GM21786 (cell line): Measurements from ENCODE around the gene MRGPRD.

Experiments used
- ATAC-seq: cut with Tn5 transposase; IDR thresholded peaks from one replicate; pipeline ENCODE4 v1.9.1; 2021; ENCODE audit not compliant: unreplicated experiment

Gene MRGPRD

DNA sequence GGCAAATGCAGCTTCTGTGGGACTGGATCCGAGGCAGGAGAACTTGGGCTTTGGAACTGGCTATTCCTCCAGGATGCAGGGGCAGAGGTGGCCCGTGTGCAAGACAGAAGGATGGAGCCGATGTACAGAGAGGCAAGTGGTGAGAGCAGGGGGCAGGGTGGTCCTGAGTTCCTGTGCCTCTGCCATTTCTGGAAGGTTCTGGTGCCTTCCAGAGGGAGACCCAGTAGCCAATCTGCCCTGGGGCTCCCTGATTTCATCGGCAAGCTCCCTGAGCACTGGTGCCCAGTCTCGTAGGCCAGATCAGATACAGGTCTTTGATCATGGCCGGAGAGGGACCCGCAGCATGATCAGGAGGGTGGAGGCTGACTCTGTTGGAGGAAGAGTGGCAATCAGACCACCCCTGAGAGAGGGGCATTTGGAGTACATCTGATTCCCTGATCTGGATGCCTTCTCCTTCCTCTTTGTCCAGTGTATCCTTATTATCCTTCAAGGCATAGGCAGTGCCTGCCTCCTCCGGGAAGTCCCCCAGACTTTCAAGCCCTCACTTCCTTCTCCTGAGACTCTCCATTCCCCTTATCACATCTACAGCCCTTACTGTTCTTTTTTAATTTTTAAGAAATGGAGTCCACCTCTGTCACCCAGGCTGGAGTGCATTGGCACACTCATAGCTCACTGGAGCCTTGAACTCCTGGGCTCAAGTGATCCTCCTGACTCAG is 9.7 kb downstream of the MRGPRD start:
- ATAC-seq: no peak

DNA sequence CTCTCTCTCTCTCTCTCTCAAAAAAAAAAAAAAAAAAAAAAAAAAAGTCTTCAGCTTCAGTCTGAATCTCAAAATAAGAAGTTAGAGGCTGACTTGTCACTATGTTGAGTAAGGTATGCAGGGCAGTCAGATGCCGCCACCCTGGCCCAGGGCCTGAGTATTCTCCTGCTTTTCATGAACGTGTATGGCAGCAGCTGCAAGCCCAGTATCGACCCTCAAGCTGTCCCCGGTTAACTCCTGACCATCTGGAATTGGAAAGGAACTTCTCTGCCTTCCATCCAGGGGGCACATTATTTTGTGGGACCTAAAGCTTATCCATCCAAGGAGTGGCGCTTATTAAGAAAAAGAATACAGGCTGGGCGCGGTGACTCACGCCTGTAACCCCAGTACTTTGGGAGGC is 11.4 kb downstream of the MRGPRD start:
- ATAC-seq: no peak

DNA sequence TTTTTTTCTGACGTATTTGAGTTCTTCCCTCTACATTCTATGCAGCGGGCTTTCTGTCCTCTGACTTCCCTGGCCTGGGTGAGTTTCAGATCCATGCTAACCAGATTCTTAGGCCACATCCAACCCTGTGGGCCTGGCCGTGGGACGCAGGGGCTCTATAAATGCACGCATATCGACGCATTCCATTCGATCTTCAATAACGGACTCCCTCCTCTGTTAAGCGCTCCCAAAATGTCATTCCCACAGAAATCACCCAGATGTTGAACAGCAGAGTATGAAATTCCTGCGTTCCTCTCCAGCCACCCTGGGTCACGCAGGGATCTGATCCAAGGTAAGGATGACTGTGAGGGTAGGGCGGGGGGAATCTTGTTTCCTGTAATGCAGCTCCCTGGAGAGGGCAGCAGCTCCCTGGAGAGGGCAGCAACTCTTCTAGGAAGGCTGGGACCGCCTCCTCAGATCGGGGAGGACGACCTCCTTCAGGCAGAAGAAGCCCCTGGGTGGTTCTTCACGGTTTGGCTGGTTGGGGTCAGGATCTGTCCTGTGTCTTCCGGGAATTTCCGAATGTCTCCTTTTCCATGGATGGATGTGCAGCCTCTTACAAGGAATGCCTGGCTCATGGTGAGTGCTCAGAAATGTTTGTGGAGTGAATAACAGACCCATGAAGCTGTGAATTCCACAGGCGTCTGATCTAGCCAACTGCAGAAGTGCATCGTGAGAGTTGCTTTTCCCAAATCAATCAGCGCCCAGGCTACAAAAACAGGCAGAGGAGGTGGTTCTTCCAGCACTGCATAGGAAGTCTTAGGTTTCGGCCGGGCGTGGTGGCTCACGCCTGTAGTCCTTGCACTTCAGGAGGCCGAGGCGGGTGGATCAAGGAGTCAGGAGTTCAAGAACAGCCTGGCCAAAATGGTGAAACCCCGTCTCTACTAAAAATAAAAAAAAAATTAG is 12.2 kb downstream of the MRGPRD start:
- no peak for ATAC-seq

DNA sequence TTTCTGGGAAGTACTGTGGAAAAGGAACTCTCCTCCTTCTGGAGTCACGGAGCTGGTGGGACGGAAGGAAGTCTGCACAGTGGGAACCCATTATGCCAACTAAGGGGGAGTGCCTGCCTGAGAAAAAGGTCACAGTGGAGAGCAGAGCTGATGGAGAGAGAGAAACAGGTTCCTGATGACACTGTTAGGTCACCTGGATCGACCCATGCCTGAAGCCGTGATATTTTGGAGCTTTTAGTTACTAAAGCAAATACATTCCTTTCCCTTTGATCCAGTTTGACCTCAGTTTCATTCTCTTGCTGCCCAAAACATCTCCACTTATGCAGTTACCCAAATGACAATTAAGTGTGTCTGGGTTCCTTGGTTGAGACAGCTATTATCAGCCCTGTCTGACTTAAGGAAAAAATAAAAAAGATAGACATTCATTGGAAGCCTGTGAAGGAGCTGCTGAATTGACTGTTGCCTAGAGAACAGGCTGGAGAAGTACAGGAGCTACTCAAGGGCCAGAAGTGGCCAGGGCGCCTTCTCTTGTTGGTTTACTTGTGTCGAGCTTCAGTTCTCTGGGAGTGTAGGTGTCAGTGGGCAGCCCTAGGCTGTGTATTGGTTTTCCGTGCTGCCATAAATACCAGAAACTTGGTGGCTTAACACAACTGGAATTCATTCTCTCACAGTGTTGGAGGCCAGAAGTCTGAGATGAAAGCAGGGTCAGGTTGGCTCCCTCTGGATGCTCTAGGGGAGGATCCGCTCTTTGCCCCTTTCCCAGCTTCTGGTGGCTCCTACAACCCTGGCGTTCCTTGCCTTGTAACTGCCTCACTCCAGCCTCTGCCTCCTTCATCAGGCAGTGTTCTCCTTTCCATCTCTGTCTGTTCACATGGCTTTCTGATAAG is 13.6 kb downstream of the MRGPRD start:
- ATAC-seq: no peak

DNA sequence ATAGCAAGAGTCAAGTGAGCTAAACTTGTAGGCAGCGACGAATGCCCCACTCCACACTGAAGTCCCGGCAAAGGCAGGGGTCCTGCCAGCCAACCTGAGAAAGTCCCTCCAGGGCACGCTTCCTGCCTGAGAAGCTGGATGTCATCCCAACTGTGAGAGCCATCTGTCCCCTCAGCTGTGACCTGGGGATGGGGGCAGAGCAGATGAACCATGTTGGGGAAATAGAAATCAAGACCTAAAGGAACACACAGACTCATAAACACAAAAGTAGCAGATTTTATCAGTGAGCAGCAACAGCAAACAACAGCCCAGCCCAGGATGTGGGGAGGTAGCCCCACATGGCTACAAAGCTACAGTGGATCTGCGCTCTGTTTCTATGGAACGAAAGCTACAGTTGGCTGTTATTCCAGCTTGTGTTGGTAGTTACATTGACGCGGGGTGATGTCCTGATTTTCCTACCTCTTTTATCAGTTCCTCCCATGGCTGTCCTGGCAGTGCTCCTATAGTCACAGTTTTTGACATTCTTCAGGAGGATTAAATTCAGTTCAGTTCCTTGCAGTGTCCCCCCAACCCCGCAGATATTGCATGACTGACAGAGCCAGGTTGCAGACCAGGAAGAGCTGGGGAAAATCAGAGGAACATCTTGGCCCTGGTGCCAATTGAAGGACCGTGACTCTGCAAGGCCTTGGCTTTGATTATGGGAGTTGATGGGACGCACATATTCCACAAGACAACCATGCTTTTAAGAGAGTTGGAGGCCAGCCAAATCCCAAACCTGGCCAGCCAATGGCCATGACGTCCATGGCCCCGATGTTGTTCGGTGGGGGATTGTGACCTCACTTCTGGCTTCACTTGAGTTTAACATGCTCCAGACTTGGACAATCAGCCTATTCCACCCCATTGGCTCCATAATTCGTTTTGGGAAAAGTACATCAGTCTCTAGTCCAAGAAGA is 14.6 kb downstream of the MRGPRD start:
- no peak for ATAC-seq

DNA sequence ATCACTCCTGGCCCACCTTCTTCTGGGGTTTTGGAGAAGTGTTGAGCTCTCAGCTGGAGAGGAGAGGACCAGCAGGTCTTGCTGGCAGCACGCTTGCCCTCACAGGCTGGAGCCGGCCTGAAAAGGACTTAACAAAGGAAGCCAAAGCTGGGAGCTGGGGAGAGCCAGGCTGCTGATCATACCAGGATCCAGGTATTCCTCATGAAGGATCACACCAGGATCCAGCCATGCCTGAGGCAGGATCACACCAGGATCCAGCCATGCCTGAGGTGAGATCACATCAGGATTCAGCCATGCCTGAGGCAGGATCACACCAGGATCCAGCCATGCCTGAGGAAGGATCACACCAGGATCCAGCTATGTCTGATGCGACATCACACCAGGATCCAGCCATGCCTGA is 17.0 kb downstream of the MRGPRD start:
- ATAC-seq: no peak

DNA sequence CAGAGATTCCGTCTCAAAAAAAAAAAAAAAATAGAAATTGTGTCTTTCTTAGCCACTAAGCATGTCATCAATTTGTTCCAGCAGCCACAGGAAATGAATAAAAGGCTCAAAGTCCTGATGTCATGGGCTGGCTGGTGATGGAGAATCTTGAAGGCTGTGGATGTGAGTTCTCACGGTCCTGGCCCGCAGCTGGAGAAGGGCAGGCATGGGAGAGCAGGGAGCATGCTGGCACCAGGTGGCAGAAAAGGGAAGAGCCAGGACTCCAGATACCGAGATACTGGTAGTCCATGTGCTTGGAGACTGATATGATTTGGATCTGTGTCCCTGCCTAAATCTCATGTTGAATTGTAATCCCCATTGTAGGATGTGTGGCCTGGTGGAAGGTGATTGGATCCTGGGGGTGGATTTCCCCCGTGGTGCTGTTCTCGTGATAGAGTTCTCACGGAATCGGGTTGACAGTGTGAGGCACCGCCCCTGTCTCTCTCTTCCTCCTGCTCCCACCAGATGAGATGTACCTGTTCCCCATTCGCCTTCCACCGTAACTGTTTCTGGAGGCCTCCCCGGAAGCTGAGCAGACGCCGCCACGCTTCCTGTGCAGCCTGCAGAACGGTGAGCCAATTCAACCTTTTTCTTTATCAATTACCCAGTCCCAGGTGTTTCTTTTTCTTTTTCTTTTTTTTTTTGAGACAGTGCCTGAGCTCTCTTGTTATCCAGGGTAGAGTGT is 18.1 kb downstream of the MRGPRD start:
- no peak for ATAC-seq

DNA sequence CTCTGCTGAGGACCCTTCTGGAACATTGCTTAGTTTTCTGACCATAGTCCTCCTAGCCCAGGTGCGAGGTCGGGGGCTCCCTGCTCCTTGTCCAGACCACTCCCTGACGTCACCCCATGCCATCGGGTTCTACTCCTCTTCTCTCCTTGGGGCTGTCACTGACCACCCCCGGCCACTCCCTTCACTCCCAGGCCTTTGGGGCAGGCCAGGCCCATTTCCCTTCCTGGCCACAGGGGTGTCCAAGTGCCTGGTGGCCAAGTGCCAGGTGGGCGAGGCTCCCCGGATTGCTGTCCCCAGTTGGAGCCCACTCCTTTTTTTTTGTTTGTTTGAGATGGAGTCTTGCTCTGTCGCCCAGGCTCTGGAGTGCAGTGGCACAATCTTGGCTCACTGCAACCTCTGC is 19.5 kb downstream of the MRGPRD start:
- no peak for ATAC-seq

DNA sequence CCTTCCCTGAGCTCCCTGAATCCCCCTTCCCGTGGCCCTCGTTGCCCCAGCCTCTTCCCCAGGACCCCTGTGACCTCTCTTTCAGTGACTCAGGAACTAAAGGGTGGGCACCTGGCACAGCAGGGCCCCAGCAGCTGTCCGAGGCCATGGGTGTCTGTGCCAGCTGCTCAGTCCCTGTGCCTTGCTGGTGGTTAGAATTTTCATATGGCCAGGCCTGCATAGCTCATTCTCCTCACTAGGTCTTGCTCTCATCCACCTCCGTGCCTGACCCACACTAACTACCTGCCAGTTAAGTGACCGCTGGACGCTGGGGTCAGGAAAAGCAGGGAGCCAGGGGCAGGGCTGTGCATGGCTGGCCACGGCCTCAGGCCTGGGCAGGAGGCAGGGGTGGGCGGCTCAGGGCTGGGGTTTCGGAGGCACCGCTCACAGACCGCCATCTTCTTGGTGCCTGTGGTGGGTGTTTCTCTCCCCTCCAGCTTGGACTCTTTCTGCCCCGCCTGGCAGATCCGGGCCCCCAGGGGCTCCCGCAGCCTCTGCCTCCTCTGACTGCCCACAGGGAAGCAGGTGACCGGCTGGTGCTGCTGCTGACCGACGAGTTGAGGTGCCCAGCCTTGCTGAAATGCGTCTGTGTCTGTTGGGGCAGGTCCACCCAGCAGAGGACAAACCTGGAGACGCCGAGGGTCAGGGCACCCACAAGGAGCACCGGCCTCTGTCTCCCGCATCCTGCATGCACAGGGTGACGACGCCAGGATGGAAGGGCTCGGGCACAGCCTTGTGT is 20.3 kb downstream of the MRGPRD start:
- ATAC-seq: no peak

DNA sequence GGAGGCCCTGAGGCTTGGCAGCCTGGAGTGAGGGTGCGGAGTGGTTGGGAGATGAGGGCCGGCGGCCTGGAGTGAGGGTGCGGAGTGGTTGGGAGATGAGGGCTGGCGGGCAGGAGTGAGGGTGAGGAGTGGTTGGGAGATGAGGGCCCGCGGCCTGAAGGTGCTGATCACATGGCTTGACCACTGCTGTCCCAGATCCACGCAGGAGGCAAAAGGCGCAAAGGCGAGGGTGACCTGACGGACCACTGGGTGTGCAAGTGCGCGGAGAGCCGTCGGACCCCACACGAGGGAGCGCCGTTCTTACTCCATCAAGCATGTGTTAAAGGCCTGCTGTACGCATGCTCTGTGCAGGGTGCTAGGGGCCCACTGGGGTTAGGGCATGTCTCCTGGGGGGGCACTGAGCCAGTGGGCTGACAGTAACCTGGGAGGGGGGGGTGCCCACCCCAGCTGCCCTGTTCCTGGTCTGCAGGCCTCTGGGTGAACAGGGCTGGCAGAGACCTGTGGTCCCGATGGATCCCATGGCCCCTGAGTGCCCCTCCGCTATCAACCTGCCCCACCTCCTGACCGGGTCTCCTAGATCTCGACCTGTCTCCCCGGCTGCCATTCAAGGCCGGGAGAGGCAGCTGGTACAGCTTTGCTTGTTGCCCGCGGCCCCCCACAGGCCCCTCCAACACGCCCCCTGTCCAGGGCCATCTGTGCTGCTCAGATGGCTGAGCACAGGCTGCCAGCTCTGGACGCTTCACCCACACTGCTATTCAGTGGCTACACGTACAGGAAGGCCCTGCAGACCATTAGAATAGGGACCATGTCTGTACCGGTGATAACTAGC is 21.1 kb downstream of the MRGPRD start:
- no peak for ATAC-seq

DNA sequence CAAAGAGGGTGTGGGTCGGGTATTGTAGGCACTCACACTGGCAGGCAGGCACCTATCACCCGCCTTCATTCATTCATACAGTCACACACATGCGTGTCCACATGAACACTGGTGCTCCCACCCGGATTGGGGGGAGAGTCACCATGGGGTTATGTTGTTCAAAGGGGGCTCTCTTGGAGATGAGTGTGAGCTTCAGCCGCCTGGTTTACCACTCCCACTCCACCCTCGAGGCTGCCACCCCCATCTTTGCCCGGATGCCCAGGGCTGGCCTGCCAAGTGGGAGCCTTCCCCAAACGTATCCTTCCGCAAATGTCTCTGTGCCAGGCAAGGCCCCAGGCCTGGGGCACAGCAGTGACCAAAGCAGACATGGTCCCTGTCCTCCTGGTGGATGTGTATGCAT is 22.6 kb downstream of the MRGPRD start:
- no peak for ATAC-seq

DNA sequence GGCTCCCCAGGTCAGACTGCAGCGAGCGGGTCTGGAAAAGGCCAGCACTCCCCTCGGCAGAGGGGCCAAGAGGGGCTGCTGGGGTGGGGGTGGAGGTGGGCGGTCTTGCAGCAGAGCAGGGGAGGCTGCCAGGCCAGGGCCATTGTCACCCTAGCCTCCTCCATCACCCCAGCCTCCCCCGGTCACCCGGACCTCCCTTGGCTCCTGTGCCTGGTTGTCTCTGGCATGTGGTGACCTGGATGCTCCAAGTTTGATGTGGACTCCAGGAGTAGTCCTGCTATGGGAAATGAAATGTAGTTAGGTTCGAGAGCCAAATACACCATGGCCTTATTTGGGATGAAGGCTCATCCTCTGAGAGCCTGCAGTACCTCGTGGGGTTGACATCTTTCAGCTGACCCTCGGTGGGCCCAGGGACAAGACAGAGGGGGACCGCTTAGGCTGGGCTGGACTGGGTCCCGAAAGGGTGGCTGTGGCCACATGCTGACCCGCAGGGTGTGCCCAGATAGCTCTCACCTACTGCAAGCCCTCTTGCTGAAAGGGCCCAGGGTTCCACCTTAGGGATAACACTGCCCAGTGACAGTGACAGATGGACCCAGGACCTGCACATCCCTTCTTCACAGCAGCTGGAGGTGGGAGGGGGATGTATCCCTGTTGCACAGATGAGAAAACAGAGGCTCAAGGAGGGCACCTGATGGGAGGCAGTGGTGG is 24.1 kb downstream of the MRGPRD start:
- no peak for ATAC-seq

DNA sequence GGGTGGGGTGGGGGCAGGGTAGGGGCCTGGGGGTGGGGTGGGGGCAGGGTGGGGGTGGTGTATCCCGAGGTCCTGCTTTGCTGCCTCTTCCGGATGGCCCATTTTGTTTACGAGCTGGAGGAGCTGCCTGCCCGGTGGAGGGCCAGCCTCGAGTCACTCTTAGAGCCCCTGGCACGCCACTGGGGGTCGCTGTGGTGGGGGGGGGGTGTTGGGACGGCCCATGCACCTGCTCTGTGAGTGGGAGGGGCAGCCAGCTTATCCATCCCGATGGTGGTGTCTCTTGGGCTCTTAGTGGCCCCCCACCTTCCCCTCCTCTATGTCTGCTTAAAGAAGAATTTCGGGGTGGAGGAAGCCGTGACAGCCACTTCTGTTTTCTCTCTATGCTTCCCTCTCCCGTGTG is 24.6 kb downstream of the MRGPRD start:
- no peak for ATAC-seq

DNA sequence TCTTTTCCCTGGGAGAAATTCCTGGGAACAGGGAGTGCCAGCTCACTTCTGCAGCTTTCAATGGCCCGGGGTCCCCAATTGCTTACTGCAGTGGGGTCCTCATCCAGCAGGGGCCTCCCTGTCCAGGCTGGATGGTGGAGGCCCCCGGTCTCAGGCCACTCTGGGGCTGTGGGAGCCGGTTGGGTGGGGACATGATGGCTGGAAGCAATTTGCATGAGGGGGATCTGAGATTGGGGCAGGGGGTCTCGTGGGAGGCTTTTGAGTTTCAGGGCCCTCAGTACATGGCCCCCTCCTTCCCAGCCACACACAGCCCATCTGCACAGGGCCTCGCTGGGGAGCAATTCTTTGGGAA is 25.2 kb downstream of the MRGPRD start:
- no peak for ATAC-seq

DNA sequence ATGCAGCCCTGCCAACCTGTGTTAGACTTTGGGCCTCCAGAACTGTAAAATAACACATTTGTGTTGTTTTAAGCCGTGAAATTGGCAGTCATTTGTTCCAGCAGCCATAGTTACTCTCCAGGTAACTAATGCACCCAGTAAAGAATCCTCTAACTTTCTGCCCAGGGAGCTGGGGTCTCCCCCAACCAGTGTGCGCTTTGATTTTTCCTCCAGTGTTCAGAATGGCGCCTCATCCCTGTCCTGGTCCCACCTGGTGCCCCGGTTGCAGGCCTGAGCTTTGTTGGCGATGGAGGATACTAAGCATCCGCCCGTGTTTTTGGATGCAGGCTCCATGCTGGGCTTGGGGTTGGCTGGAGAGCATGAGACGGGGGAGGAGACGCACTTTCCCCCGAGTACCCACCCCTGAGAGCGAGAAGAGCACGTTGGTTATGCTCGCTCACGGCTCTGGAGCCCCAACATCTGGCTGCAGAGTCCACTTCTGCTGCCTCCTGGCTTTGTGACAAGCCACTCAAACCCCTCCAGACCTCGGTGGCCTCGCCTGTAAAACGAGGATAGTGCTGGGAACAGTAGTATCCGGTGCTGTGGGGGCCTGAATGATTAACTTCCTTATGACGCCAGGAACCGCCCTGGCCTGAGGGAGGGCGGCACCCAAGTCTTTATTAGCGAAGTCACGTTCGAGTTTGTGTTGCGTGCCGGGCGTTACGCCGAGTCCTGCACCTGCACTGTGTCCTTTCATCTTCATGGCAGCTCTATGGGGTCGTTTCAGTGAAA is 25.8 kb downstream of the MRGPRD start:
- no peak for ATAC-seq

DNA sequence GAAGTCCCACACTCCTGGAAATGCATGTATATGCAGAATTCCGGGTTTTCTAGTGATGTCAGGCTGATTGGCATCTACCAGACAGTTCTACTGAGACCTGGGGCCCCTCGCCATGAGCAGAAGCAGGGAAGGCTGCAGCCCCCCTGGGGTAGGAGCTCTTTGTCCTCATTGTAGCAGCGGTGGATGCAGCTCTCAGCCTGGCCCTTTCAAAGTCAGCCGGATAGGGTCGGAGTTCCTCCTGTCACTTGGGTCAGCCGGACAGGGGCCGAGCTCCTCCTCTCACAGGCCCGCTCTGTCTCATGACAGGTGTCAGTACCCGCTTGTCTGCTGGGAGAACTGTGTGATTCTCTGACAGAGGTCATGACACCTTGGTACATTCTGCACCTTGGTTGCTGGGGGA is 30.0 kb downstream of the MRGPRD start:
- ATAC-seq: no peak

DNA sequence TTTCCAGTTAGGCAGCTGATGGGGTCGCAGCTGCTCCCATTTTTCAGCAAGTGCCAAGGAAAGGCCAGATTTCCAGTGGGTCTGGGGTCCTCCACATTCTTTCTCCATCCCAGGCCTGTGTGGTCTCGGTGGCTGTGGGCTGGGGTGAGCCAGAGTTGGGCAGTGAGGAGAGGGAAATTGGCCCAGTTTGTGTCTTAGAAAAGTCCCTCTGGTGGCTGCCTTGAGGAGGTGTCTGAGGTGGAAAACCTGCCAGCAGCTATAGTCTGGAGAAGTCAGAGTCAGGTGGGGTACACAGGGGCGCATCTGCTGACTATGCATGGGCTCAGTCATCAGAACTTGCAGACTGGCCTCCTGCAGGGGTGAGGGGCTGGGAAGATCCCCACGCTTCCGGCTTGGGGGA is 30.5 kb downstream of the MRGPRD start:
- ATAC-seq: no peak
